ENCODE measurements around the gene HOOK2.
"Not testable (repeated sequence)": the region's sequence is repeated elsewhere in the genome, so short reads cannot be mapped to it uniquely, and the experiment has no call there.

Gene HOOK2

DNA sequence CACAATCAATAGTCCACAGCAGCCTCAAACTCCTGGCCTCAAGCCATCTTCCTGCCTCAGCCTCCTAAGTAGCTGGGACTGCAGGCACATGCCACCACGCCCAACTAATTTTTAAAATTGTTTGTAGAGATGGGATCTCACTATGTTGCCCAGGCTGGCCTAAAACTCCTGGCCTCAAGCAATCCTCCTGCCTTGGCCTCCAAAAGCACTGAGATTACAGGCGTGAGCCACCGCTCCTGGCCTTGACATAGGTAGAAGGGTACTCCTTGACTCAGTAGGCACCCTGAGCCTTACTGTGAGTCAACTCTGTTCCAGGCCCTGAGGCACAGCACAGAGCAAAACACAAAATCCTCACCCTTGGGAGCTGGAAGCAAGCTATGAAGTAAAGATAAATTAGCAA is 59.4 kb downstream of the HOOK2 start:
- Histone ChIP-seq H3K4me1 (ENCODE audit: control insufficient read depth, insufficient read depth, low read length, poor library complexity, severe bottlenecking) (no peaks in the 10 kb centered on the region), H3K27ac (ENCODE audit: low read depth, low read length, severe bottlenecking) (no peak overlapping the region), H3K36me3 (ENCODE audit: control insufficient read depth, insufficient read depth, low read length) (peaks cover 89% of the 10 kb centered on the region), H3K9me3 (ENCODE audit: control insufficient read depth, low read length) (no peaks in the 10 kb centered on the region), H3K4me3 (ENCODE audit: extremely low read depth, insufficient read depth, low read length, poor library complexity, severe bottlenecking) (no peak overlapping the region)
- 85 to 100% methylated on average over 1 to 2 of the region's 3 CpGs for WGBS, 2 experiments (ENCODE audit: insufficient coverage in 2 of 2)

DNA sequence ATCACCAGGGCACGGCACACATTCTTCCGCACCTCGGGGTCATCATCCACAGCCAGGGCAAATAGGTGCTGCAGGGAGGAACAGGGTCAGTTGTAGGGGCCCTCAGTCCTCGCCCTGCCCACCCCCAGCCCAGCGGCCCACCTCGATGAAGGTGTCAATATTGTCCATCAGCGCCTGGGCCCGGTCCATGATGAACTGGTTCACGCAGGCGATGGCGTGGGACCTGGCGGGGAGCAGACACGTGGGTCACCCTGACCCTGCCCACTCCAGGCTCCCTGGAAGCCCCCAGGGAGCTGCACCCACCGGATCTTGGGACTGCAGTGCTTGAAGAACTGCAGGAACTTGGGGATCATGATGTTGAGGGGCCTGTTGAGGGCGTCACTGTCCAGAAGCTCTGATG is 60.2 kb downstream of the HOOK2 start:
- H3K4me1 ChIP-seq (ENCODE audit: control insufficient read depth, insufficient read depth, low read length, poor library complexity, severe bottlenecking), result no peaks in the 10 kb centered on the region
- 95 to 96% methylated on average over 10 to 15 of the region's 15 CpGs for WGBS, 2 experiments (ENCODE audit: insufficient coverage in 2 of 2)
- no peak overlapping the region for H3K4me3 ChIP-seq (ENCODE audit: extremely low read depth, insufficient read depth, low read length, poor library complexity, severe bottlenecking)
- peaks cover 90% of the 10 kb centered on the region for H3K36me3 ChIP-seq (ENCODE audit: control insufficient read depth, insufficient read depth, low read length)
- H3K27ac ChIP-seq (ENCODE audit: low read depth, low read length, severe bottlenecking), result no peak overlapping the region
- H3K9me3 ChIP-seq (ENCODE audit: control insufficient read depth, low read length), result no peaks in the 10 kb centered on the region

- not testable (repeated sequence) for H3K4me1 ChIP-seq (ENCODE audit: control insufficient read depth, insufficient read depth, low read length, poor library complexity, severe bottlenecking); H3K4me3 ChIP-seq (ENCODE audit: extremely low read depth, insufficient read depth, low read length, poor library complexity, severe bottlenecking); H3K9me3 ChIP-seq (ENCODE audit: control insufficient read depth, low read length); H3K27ac ChIP-seq (ENCODE audit: low read depth, low read length, severe bottlenecking)
- peaks cover 91% of the 10 kb centered on the region for H3K36me3 ChIP-seq (ENCODE audit: control insufficient read depth, insufficient read depth, low read length)
- 100% methylated on average over 4 of the region's 9 CpGs; no CpG with 5 or more reads in 1 of the 2 experiments for WGBS, 2 experiments (ENCODE audit: insufficient coverage in 2 of 2)
These were observed 62.0 kb downstream of the HOOK2 start for GRCh38 chr19:12713304-12713703.
